Neuronal stem cell (in vitro differentiated cells): Measurements from ENCODE around the gene PLA2G4E. TPM values are rescaled to one million over a fixed set of nuclear protein-coding genes. Genes with fewer than 3 reads are reported as not detected.

Source experiments
- DNase-seq: peaks from one replicate; pipeline ENCODE4 v3.0.0-alpha.2; 2013; ENCODE audit warnings: low spot score
- H2AFZ ChIP-seq: one replicate; pipeline ENCODE4 v1.6.1; 2013; ENCODE audit warnings: mild to moderate bottlenecking, low read length, inconsistent platforms
- H2AK5ac ChIP-seq: 2 replicates; pipeline ENCODE4 v1.6.1; 2013; ENCODE audit warnings: low read depth, mild to moderate bottlenecking, inconsistent platforms, low read length, moderate library complexity, mixed read lengths
- H2BK120ac ChIP-seq: 2 replicates; pipeline ENCODE4 v1.6.1; 2013; ENCODE audit warnings: low read depth, mild to moderate bottlenecking, inconsistent platforms, low read length, moderate library complexity, mixed read lengths
- H2BK12ac ChIP-seq: one replicate; pipeline ENCODE4 v1.6.1; 2013; ENCODE audit warnings: low read length, inconsistent platforms
- H2BK15ac ChIP-seq: 2 replicates; pipeline ENCODE4 v1.6.1; 2013; ENCODE audit warnings: mild to moderate bottlenecking, low read length, inconsistent platforms, mixed read lengths
- H2BK5ac ChIP-seq: one replicate; pipeline ENCODE4 v1.6.1; 2013; ENCODE audit warnings: inconsistent platforms, mild to moderate bottlenecking, low read length, moderate library complexity
- H3K14ac ChIP-seq: one replicate; pipeline ENCODE4 v1.6.1; 2013; ENCODE audit warnings: low read length, inconsistent platforms
- H3K18ac ChIP-seq: 2 replicates; pipeline ENCODE4 v1.6.1; 2013; ENCODE audit warnings: low read length, inconsistent platforms
- H3K23ac ChIP-seq: 2 replicates; pipeline ENCODE4 v1.6.1; 2013; ENCODE audit warnings: low read depth, mild to moderate bottlenecking, mixed read lengths, low read length, inconsistent platforms; ENCODE audit not compliant: poor library complexity
- H3K27ac ChIP-seq: replicated peaks from 3 replicates; pipeline ENCODE4 v1.5.1; 2013; ENCODE audit warnings: low read length, inconsistent platforms
- H3K27me3 ChIP-seq, 3 experiments: 2 replicates each; pipeline ENCODE4 v1.6.1; 2013; ENCODE audit warnings: low read length in 3 of 3, mild to moderate bottlenecking in 2 of 3, inconsistent platforms in 1 of 3, low read depth in 1 of 3, mixed read lengths in 1 of 3, moderate library complexity in 1 of 3; ENCODE audit not compliant: control insufficient read depth in 3 of 3, insufficient read depth in 3 of 3
- H3K36me3 ChIP-seq, 2 donors: replicated peaks in 1 of 2; 2 replicates each; pipeline ENCODE4 v1.6.1; 2013; ENCODE audit warnings: low read length in 2 of 2; ENCODE audit not compliant: control insufficient read depth in 2 of 2, insufficient read depth in 2 of 2
- H3K4ac ChIP-seq: 2 replicates; pipeline ENCODE4 v1.6.1; 2013; ENCODE audit warnings: inconsistent platforms, mild to moderate bottlenecking, low read length, moderate library complexity
- H3K4me1 ChIP-seq, 2 donors: 1 replicate in 1 of 2; 2 replicates in 1 of 2; pipeline ENCODE4 v1.6.1; 2013; ENCODE audit warnings: low read length in 2 of 2, low read depth in 1 of 2; ENCODE audit not compliant: control insufficient read depth in 2 of 2, insufficient read depth in 1 of 2
- H3K4me2 ChIP-seq: one replicate; pipeline ENCODE4 v1.6.1; 2013; ENCODE audit warnings: mild to moderate bottlenecking, low read length, inconsistent platforms; ENCODE audit not compliant: insufficient read depth, poor library complexity, severe bottlenecking
- H3K4me3 ChIP-seq, 2 donors: 2 replicates each; pipeline ENCODE4 v1.5.1; 2013; ENCODE audit warnings: low read length in 2 of 2, mild to moderate bottlenecking in 2 of 2, inconsistent platforms in 1 of 2, moderate library complexity in 1 of 2
- H3K79me1 ChIP-seq: one replicate; pipeline ENCODE4 v1.6.1; 2013; ENCODE audit warnings: low read depth, mild to moderate bottlenecking, inconsistent platforms, low read length, moderate library complexity
- H3K9ac ChIP-seq: one replicate; pipeline ENCODE4 v1.6.1; 2013; ENCODE audit warnings: mild to moderate bottlenecking, low read depth, low read length, inconsistent platforms; ENCODE audit not compliant: poor library complexity
- H3K9me3 ChIP-seq, 2 donors: replicated peaks in 1 of 2; 2 replicates each; pipeline versions ENCODE3 to v1.6.1; 2013; ENCODE audit warnings: low read length in 2 of 2, mild to moderate bottlenecking in 2 of 2, inconsistent platforms in 1 of 2, low read depth in 1 of 2, mixed read lengths in 1 of 2, moderate library complexity in 1 of 2; ENCODE audit not compliant: control insufficient read depth in 2 of 2, insufficient read depth in 1 of 2
- H4K8ac ChIP-seq: one replicate; pipeline ENCODE4 v1.6.1; 2013; ENCODE audit warnings: low read depth, mild to moderate bottlenecking, inconsistent platforms, low read length, moderate library complexity
- H4K91ac ChIP-seq: one replicate; pipeline ENCODE4 v1.6.1; 2013; ENCODE audit warnings: low read length, low read depth, mild to moderate bottlenecking, inconsistent platforms; ENCODE audit not compliant: poor library complexity
- WGBS, 2 donors: extraction: QIAGEN DNeasy Blood & Tissue Kit; methylation state at CpG; one replicate each; pipeline ENCODE4 v1.1.7; 2013; ENCODE audit warnings: missing lambda C conversion rate in 2 of 2, mixed read lengths in 1 of 2; ENCODE audit not compliant: insufficient read length in 2 of 2, insufficient replicate concordance in 1 of 2; ENCODE audit errors: extremely low coverage in 2 of 2; 5-methylcytosine and 5-hydroxymethylcytosine counted together
- polyA plus RNA-seq, 2 experiments: library from polyadenylated mRNA; stranded (reverse); fragments of 200-250 nt; gene quantifications; one replicate each; pipeline ENCODE4 v1.2.3, GENCODE V29; 2013

Gene PLA2G4E
- polyA plus RNA-seq (2013, experiment 1 of 2): not detected
- polyA plus RNA-seq (2013, experiment 2 of 2): not detected

- Histone ChIP-seq H3K27ac (no peak within 1 kb of the TSS), H2BK5ac (no peak within 1 kb of the TSS), H3K23ac (no peak within 1 kb of the TSS), H2BK120ac (no peak within 1 kb of the TSS), H3K36me3 (no peaks in the 10 kb centered on the region), H3K79me1 (no peaks in the 10 kb centered on the region), H3K9me3 (peaks cover 15 to 22% of the 10 kb centered on the region in 2 donors), H4K91ac (no peak within 1 kb of the TSS), H2BK15ac (no peak within 1 kb of the TSS), H3K4me3 (peak within 1 kb of the TSS in 1 of 2 donors; percentile 30), H3K4ac (no peak within 1 kb of the TSS), H3K14ac (no peak within 1 kb of the TSS), H2AFZ (no peak within 1 kb of the TSS), H3K9ac (no peak within 1 kb of the TSS), H2BK12ac (no peak within 1 kb of the TSS), H3K18ac (no peak within 1 kb of the TSS), H4K8ac (no peak within 1 kb of the TSS), H2AK5ac (peak within 1 kb of the TSS; percentile 35), H3K27me3 (peaks cover 0 to 11% (median 0%) of the 10 kb centered on the region in 3 experiments), H3K4me2 (no peak within 1 kb of the TSS), H3K4me1 (no peaks in the 10 kb centered on the region)
- DNase-seq: no peak
- WGBS, 2 donors: no CpG with 5 or more reads among the region's 5 CpGs
Observed at GRCh38 chr15:42020713-42021273, at the start of gene PLA2G4E. Gene PLA2G4E, minus strand, starts transcription at chr15:42021042. Its CDS starts 12 bp downstream, at chr15:42021030.

- Histone ChIP-seq H2AK5ac (peak overlapping the region; percentile 51), H4K8ac (no peak overlapping the region), H3K9ac (peak overlapping the region; percentile 10), H3K4me3 (no peak overlapping the region), H3K36me3 (no peaks in the 10 kb centered on the region), H3K9me3 (no peaks in the 10 kb centered on the region), H3K18ac (no peak overlapping the region), H4K91ac (peak overlapping the region; percentile 13), H3K79me1 (no peaks in the 10 kb centered on the region), H2BK120ac (no peak overlapping the region), H3K4ac (no peak overlapping the region), H3K23ac (no peak overlapping the region), H2BK15ac (no peak overlapping the region), H2BK12ac (peak overlapping the region; percentile 26), H3K27ac (no peak overlapping the region), H2BK5ac (no peak overlapping the region), H3K14ac (peak overlapping the region; percentile 25), H3K27me3 (peaks cover 0 to 10% (median 0%) of the 10 kb centered on the region in 3 experiments), H3K4me1 (peaks cover 5 to 8% of the 10 kb centered on the region in 2 donors), H2AFZ (no peak overlapping the region), H3K4me2 (no peak overlapping the region)
- no peak for DNase-seq
- no CpG with 5 or more reads among the region's 16 CpGs for WGBS, 2 donors
Observed at GRCh38 chr15:42070279-42070975, 49.6 kb upstream of the PLA2G4E start.

GRCh38 chr15:42069496-42070278 is 48.8 kb upstream of the PLA2G4E start:
- no peak overlapping the region for H3K4me2 ChIP-seq
- no peak for DNase-seq
- no peak overlapping the region for H3K27ac ChIP-seq
- no peak overlapping the region for H4K8ac ChIP-seq
- no peak overlapping the region for H3K14ac ChIP-seq
- H2AFZ ChIP-seq: no peak overlapping the region
- H3K18ac ChIP-seq: no peak overlapping the region
- peak overlapping the region; percentile 8 for H3K4ac ChIP-seq
- H2BK15ac ChIP-seq: no peak overlapping the region
- H4K91ac ChIP-seq: no peak overlapping the region
- no peak overlapping the region for H2AK5ac ChIP-seq
- no peak overlapping the region for H2BK12ac ChIP-seq
- H2BK120ac ChIP-seq: no peak overlapping the region
- no peaks in the 10 kb centered on the region for H3K79me1 ChIP-seq
- H3K4me3 ChIP-seq: no peak overlapping the region
- no peaks in the 10 kb centered on the region for H3K36me3 ChIP-seq
- no peaks in the 10 kb centered on the region for H3K9me3 ChIP-seq
- no CpG with 5 or more reads among the region's 17 CpGs for WGBS, 2 donors
- H3K4me1 ChIP-seq: peaks cover 5 to 14% of the 10 kb centered on the region in 2 donors
- peaks cover 0 to 10% (median 0%) of the 10 kb centered on the region in 3 experiments for H3K27me3 ChIP-seq
- no peak overlapping the region for H2BK5ac ChIP-seq
- no peak overlapping the region for H3K9ac ChIP-seq
- no peak overlapping the region for H3K23ac ChIP-seq

GRCh38 chr15:42069025-42069424 is 48.2 kb upstream of the PLA2G4E start:
- Histone ChIP-seq H3K18ac (no peak overlapping the region), H3K4ac (no peak overlapping the region), H3K14ac (no peak overlapping the region), H3K9me3 (no peaks in the 10 kb centered on the region), H2BK5ac (no peak overlapping the region), H3K23ac (no peak overlapping the region), H3K27me3 (peaks cover 0 to 10% (median 0%) of the 10 kb centered on the region in 3 experiments), H4K91ac (no peak overlapping the region), H3K4me2 (no peak overlapping the region), H3K36me3 (no peaks in the 10 kb centered on the region), H3K4me3 (no peak overlapping the region), H2BK15ac (no peak overlapping the region), H4K8ac (no peak overlapping the region), H2BK120ac (no peak overlapping the region), H2AK5ac (no peak overlapping the region), H3K27ac (no peak overlapping the region), H2BK12ac (no peak overlapping the region), H2AFZ (no peak overlapping the region), H3K4me1 (peaks cover 5 to 14% of the 10 kb centered on the region in 2 donors), H3K79me1 (no peaks in the 10 kb centered on the region), H3K9ac (no peak overlapping the region)
- WGBS, 2 donors: no CpG with 5 or more reads among the region's 7 CpGs
- DNase-seq: no peak
